CD4-positive, alpha-beta T cell treated with Interleukin-4 for 1 hour (primary cell): ENCODE measurements around the gene LRP1-AS.

Experiments
- DNase-seq, 2 donors: peaks; one replicate each; pipeline ENCODE4 v3.0.0-alpha.2; 2020 to 2022

The LRP1-AS gene

DNA sequence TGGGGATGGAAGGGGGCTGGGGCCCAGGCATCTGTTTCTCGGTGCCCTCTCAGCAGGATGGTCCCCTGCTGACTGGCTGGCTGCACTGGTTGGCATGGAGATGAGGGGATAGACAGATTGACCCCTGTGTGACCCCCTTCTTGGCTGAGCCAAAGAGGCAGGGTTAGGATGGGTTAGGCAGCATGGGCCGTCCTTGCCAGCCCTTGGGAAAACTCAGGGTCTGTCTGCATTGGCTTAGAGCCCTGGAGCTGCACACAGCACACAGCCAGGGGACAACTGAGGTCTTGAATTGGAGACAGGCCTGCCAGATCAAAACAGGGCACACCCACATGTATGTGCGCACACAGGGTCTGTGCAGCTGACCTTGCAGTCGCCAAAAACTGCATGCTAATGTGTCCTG, 11.2 kb upstream of the LRP1-AS start:
- no peak for DNase-seq

DNA sequence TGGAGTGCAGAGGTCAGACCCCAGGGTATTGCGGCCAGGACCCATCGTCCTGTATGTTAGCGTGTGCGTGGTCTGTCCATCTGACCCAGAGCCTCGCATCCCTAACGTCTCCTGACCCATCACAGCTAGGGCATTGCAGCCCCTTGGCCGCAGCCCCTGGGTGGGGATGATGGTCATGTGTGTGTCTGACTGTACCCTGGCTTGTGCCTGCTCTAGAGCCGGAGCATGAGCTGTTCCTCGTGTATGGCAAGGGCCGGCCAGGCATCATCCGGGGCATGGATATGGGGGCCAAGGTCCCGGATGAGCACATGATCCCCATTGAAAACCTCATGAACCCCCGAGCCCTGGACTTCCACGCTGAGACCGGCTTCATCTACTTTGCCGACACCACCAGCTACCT, 10.8 kb upstream of the LRP1-AS start:
- DNase-seq = no peak

DNA sequence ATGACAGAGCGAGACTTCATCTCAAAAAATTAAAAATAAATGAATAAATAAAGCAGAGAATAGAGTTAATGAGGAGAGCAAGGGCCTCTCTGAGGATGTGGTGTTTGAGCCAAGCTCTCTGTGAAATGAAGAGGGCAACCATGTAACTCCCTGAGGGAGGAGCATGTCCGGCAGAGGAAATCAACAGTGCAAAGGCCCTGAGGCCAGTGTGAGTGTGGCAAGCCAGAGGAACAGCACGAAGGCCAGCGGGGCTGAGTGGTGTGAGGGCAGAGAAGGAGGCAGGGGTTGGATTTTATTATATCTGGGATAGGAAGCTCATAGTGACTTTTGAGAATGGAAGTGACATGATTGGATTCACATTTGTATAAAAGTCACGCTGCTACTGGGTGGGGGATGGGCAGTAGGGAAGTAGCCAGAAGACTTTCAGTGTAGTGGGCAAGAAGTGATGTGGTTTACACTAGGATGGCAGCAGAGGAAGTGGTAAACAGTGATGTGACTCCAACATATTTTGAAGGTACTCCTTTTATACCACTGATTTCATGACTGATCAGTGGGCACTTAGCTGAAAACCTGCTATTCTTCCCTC, 10.3 kb upstream of the LRP1-AS start:
- DNase-seq = peak; percentile 10 to 21

DNA sequence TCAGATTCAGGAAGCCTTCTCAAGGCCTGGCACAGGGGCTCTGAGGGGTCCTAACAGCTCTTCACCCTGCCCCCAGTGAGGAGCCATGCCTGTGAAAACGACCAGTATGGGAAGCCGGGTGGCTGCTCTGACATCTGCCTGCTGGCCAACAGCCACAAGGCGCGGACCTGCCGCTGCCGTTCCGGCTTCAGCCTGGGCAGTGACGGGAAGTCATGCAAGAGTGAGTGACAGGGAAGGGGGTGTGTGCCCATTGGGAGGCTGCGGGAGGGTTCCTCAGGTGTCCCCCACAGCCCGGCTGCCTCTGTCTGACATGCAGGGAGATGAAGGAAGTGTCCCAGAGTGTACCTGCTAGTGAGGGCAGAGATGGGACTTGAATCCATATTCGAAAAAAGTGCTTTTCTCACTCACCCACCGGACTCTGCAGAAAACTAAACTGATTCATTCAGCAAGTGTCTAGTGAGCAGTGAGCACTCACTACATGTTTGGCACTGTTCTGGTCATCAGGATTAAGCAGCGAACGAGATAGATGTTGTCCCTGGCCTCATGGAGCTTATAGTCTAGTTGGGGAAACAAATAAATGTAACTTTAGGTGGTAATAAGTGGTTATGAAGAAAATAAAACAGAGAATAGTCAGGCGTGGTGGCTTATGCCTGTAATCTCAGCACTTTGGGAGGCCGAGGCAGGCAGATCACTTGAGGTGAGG, 9.4 kb upstream of the LRP1-AS start:
- no peak for DNase-seq

DNA sequence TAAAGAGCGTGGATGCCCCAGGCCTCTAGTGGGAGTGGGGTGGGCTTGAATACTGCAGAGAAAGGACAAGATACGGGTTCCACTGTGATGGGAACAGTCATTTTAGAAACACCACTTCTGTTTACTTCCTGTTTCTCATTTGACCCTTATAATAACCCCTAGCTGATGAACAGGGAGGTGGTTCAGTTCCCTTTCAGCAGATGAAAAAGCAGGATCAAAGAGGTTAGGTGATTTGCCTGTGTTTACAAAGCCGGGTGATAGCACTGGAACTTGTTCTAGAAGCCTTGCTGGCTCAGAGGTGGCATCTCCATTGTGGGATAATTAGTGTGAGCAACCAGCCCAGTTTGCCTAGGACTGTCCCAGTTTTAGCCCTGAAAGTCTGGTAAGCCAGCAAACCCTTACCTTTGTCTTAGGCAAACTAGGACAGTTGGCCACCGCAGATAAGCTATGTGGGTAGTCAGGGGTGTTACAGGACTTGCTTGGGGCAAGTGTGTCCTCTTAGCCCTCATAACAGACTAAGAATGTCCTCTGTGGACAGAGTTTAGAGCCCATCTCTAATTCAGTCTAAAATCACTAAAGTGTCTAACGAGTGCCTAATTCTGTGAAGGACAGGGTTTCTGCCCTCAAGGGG, 7.5 kb upstream of the LRP1-AS start:
- no peak for DNase-seq

DNA sequence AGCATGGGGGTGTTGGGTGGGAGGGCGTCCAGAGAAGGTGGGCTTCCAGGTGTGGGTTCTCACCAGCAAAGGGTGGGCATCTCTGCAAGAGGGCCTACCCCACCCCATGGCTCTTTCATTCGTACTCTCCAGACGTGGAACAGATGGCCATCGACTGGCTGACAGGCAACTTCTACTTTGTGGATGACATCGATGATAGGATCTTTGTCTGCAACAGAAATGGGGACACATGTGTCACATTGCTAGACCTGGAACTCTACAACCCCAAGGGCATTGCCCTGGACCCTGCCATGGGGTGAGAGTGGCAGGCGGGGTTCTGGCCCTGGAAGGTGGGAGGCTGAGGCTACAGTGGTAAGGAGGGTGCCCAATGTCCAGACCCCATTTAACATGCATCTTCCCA, 6.7 kb upstream of the LRP1-AS start:
- DNase-seq = no peak

DNA sequence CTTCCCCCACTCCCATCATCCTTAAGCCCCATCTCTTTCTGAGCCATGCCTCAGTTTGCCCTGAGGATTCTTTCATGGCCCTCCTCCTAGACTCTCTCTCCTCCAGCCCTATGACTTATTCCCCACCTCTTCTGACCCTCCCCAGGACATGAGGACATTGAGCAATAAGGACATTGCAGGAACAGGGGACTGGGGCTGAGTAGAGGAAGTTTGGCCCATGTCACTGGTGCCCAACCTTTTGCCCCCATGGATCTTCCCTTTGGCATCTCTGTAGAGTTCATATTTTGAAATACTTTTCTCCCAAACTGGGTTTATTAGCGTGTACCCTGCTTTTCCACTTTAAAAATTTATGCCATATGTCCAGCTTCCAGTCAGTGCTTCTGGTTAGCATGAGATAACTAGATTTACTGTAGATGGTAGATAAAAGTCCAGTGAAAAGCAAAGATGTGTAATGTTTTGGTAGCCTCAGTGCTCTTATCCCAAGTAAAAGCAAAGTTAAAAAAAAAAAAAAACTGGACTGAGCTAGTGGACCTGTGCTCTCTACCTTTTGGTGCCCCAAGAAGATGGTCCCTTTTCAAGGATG, 6.1 kb upstream of the LRP1-AS start:
- DNase-seq = no peak

DNA sequence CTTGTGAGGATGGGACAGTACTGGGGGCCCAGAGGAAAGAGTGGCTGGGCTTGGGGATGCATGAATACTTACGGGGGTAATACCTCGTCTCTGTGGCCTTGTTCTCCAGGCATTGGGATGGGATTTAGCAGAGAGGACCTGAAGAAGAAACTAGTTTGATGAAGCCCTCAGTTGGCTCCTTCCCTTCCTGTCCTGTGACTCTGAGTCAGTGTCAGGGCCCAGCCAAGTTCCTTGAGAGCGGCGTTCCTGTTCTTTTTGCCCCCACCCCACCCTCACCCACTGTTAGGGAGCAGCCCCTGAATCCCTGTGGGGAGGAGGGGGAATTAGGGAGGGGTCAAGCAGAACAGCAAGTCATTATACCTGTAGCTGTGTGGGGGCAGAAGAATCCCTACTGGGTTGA, 5.2 kb upstream of the LRP1-AS start:
- DNase-seq = peak in 1 of 2 donors; percentile 18

DNA sequence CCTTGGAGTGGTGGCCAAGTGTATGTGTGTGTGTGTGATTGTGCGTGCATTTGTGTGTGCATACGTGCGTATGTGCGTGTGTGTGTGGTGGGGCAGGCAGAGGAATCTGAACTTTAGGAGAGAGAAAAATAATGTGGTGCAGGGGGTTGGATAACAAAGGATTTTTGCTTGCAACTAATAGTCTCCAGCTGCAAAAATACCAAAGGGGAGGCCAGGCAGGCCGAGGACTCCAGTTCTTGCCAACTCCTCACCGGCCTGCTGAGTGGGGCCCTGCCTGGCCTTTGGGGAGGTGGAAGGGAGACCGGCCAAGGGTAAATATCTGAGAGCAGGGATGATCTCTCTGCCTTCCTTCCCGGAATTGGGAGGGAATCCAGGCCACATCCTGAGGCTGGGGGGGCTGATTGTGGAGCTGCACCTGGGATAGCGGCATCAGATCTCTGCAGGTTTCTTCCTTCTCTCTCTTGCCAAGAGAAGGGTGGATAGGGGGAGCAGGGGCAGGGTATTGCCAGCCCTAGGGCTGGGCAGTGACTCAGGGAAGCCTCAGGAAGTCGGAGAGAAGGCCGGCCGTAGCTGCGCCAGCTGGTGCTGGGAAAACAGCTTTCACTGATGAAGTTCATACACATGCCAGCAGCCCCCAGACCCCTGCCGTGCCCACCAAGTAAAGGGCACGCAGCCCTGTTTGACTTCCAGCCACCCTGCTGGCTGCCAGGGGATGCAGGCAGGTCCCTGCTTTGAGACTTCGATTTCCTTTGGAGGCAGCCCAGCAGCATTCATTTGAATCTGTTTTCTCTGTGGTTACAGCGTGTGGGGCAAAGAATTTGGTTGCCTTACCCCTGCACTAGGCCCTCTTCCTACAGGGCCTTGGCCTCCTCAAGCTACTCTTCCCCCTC, 4.6 kb upstream of the LRP1-AS start:
- no peak for DNase-seq

DNA sequence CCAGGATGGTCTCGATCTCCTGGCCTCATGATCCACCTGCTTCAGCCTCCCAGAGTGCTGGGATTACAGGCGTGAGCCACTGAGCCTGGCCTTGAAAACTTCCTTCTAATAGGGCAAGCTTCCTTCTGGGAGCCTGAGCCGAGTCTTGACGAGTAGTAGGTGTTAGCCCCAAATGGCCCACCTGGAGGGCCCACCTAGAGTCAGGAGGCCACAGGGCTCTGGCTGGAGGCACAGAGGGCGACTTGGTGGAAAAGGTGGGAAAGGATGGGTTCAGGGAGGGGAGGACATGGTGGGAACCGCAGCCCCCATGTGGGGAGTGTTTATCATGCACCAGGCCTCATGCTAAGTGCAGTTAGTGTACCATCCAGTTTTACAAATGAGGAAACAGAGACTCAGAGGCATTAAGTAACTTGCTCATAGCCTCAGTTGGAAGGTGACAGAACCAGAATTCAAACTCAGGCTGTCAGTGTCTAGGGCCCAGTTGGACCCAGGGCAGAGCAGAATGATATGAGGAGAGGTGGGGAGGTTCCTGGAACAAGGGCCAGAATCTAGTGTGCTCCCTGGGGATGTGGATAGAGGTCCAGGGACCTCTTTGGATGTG, 3.1 kb upstream of the LRP1-AS start:
- no peak for DNase-seq

DNA sequence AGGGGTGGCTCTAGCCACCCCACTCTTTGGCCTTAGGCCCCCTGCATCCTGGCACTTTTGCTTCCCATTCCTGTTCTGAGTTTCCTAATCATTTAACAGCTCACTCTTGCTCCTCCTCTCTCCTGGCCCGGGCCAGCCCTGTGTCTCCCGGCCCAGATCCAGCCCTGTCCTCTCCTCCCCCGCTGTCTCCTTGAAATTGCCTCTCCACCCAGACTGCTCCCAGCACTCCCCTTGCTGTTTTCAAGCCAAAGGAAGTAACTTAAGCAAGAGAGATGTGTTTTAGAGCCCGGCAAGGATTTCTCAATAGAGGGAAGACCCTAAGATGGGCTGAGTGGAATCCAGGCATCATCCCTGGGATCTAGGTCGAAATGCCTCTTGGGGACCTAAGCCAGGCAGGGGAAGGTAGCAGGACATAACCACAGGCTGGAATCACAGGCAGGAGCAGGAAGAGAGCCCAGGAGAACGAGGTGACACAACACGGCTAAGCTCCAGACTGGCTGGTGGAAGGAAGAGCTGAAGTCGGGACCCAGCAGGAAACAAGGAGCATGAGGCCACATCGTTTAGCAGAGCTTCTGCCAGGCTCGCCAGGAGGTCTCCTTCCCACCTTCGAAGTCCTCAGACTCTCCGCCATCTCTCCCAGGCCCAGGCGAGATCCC, 2.0 kb upstream of the LRP1-AS start:
- DNase-seq = no peak

DNA sequence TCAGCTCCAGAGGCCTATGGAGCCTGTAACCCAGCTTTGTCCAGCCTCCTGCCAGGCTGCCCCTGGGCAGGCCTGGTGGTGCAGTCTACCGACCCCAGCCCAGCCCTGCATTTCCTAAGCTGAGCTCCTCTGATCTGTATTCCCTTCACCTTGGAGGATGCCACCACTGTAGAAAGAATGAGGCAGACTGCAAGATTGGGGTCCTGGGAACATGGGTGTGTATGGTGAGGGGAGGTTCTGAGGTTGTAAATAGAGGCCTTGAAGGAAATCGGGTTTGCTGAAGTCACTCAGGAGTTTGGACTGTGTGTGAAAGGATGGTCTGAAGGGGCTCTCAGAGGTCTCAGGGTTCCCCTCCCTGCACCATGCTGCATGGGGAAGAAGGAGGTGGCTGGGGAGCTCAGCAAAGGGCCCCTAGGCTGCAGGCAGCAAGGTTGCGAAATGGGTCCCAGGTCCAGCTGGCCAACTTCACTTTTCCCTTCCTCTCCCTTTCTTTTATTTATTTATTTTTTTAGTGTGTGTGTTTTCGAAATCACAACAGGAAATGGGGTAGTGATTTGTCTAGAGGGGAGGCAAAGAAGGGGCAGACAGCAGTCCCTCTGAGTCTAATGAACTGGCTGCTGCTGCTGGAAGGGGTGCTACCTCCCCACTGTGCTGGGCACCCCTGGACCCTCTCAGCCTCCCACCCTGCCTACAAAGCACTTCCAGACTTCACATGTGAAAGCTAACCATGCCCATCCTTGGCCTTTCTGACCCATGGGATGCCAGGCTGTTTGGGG, 1.2 kb upstream of the LRP1-AS start:
- peak in 1 of 2 donors; percentile 19 for DNase-seq

DNA sequence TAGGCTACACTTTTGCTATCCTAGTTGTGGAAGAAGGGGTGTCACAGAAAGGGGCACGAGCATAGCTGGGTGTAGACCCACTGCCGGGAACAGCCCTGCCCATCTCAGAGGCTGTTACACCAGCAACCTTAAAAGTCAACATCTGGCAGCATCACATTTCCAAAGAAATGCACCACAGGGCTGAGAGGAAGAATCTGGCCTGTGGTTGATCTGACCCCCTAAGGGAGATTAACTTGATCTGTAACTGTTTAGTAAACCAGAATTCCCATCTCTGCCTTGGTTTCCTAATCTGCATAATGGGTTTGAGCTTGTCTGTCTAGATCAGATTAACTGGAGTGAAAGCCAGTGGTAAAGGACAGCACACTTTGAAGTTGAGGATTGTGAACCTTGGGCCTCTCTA, 1.3 kb downstream of the LRP1-AS start:
- no peak for DNase-seq

DNA sequence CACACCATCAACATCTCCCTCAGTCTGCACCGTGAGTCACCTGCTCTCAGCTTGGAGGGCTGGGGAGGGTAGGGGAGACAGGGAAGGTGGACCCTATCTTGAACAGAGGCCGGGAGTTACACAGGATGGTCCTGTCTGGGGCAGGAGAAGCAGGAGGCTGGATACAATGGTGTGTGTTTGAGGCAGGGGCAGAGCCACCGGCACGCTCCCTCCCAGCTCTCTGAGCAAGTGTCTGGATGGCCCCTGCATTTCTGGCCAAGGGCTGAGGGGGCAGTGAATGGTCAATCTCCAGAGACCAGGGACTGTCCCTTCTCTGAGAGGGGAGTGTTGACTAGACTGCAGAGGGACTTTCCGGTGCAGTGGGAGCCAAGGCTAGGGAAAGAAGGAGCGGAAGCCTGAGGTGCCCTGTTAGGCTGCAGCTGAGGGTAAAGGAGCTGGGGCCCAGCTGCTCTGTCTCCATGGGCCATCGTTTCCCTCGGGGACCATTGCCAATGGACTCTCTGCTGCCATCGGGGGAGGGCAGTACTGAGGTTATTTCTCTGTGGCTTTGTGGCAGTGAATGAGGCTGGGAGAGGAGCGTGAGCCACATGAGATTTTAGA, 1.9 kb downstream of the LRP1-AS start:
- DNase-seq = no peak

DNA sequence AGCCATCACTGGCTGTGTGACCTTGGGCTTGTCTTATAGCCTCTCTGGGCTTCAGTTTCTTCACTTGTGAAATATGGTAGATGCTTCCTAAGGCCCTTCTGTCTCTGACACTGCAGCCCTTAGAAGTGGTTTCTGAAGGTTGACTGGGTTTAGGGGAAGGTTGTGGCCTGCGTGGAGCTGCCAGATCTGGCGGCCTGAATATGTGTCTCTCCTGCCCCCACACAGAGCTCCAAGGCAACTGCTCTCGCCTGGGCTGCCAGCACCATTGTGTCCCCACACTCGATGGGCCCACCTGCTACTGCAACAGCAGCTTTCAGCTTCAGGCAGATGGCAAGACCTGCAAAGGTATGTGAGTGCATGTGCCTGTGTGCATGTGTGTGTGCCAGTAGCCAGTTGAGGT, 4.0 kb downstream of the LRP1-AS start:
- DNase-seq = no peak

DNA sequence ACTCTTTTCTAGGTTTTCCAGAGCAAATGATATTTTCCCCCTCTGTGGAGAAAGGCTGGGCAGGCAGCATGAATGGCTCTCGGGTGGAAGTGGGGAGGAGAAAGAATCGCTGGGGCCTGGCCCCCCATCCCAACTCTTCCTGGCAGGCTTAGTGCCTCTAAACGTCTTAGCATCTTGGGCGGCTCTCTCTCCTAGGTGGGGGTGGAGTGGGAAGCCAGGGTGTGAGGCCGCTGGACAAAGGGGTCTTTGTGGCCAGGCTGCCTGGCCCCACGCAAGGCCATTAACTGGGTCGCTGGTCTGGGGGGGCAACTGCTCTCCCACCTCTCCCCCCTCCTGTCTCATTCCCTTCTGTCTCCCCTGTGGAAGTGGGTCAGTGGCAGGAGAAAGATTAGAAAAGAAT, 4.7 kb downstream of the LRP1-AS start:
- DNase-seq = no peak

DNA sequence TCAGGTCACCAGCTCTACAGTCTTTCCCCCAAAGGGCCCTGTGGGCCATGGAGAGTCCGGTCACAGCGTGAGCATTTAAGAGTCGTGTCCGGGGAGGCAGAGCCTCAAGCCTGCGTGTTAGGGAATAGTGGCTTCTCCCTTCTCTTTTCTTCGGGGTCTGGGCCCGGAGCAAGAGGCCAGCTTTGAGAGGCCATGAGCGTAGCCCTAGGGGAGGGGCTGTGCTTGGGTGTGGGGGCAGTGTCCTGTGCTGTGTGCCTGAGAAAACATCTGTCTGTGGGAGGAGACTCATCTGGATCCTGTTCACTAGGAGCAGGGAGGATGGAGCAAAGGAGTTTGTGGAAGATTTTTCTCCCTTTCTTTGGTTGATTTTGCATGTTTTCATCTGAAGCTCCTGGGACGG, 5.3 kb downstream of the LRP1-AS start:
- no peak for DNase-seq

DNA sequence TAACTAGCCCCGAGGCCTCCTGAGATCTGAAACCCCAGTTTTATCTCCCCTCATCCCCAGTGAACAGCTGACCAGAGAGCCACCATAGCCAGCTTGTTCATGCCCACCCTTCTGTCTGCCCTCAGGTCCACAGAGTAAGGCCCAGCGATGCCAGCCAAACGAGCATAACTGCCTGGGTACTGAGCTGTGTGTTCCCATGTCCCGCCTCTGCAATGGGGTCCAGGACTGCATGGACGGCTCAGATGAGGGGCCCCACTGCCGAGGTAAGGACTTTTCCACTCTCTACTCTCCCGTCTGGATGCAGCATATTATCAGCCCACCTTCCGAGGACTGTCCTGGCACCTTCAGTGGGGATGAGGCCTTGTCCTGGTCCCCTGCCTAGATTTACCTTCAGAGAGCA, 6.2 kb downstream of the LRP1-AS start:
- DNase-seq = no peak

DNA sequence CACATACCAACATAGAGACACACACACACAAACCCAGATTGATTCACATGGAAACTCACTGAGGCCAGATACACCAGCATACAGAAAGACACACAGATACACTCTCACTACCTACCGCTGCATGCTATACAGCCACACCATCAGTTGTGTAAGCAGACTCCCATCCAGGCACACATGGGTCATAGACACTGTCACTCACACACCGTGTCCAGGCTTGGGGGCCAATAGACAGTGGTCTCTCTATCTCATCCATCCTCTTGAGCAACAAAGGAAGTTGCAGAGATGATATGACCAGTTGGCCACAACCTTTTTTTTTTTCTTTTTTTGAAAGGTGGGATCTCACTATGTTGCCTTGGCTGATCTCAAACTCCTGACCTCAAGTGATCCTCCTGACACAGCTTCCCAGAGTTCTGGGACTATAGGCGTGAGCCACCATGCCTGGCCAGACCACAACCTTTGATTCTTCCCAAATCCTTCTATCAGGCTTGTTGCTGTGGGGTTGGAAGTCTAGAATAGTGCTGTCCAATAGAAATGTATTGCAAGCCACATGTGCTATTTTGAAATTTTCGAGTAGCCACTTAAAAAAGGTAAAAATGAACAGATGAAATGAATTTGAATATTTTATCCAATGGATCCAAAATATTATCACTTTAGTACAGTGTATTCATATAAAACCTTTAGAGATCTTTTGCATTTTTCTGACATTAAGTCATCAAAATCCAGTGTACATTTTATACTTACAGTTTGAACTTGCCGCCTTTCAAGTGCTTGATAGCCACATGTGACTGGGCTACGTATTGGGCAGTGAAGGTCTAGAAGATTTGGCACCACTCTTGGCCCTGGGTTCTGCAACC, 7.4 kb downstream of the LRP1-AS start:
- no peak for DNase-seq
